GM04503 (cell line): ENCODE results near the gene ADCY5.
A peak's percentile ranks its signal among the peaks of the same experiment; 100 is the strongest.

ENCODE experiments used
- DNase-seq: peaks from one replicate; pipeline ENCODE4 v3.0.0-alpha.2; 2012; ENCODE audit warnings: low read depth

ADCY5 gene

DNA sequence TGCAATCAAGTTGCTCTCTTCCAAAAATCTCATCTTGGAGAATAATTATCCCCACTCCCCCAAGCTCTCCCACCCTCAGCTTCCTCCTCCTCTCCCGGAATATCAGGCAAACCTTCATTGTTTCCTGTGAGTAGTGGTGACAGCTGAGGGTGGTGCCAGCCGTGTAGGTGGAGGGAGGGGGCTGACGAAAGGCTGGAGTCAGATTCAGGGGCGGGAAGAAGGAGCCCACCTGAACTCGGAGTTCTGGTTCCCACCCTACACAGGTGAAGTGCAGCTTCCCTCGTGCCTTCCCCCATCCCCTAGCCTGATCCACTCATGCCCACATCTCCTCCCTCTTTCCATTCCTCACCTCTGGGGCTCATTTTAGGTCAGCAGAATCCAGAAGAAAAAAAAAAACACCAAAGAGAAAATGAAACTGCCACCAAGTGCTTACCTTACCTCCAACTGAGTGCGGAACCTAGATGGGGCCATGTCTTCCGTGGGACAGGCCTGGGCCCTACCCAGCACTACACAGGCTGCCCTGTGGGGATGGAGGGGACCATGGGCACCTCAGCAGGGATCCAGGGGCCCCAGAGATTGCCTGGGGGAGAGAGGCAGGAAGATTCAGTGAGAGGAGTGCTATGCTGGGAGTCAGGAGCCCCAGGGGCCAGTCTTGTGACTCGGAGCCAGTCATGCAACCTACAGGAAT, 81.3 kb downstream of the ADCY5 start:
- DNase-seq, result no peak

DNA sequence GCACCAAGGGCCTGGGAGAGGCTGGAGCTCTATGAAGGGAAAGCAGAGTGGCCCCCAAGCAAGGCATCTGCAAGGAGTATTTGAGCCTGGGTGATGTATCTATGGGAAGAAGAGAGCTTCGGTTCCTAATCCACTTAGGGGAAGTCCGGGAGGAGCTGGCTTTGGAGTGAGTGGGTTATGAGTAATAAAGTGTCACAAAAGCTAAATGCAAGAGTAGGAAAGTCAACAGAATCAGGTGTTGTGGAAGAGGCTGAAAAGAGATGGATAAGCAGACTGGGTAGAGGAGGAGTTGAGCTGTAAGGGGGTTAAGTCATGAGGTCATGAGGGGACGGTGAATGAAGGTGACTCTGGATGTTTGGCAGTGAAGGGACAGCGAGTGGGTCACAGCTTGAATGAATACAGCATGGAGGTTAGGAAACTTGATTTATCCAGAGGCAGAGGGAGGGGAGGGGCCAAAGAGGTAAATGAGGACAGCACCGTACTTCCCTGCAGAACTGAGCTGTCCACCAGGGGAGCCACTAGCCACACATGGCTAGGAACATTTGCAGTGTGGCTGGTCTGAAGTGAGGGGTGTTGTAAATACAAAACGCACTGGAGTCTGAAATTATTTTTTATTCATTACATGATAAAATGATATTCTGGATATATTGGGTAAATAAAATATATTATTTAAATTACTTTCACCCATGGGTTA, 83.3 kb downstream of the ADCY5 start:
- DNase-seq, result no peak

DNA sequence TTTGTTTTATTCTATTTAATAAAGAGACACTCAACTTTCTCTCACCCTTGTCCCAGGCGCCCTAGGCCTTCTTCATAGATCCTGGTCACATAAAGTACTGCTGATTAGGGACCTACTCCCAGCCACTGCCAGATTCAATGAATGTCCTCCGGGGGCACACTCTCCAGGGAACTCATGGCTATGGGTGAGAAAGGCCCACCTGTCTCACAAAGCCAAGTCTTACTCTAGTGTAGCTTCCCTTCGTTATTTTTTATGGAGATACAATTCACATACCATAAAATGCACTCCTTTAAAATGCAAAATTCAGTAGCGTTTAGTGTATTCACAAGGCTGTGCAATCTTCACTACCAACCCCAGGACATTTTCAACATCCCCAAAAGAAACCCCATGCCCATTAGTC, 87.8 kb downstream of the ADCY5 start:
- no peak for DNase-seq

DNA sequence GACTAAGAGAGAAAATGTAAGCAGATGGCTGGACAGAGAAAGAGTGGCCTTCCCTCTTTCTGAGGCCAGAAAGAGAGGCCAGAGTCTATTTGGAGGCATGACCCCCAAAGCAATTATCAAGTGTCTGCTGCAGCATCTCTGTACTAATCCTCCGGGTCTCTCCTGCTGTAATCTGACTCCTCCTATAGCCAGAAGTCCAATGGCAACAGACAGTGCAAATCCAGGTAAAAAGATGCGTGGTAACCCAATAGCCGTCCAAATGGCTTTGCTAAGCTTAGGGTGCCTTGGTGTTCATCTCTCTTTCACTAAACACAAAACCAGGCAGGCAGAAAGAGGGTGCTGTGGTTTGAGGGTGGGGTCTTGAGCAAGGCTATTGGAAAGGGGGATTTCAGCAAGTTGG, 91.6 kb downstream of the ADCY5 start:
- DNase-seq, result no peak

DNA sequence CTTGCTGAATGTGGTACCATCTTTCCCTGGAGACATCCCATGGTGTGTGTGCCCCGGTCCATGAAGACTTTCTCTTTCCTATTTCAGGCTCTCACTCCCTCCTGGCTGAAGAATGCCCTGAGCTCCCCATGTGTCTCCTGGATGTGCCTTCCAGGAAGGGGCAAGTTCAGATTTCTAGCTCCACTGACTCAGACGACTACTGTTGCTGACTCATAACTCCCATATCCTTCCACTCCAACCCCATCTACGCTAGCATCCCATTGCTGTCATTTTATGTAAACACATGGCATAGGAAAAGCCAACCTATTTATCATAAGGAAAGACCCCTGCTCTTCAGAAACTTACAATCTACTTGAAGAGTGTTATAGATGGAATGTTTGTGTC, 95.0 kb downstream of the ADCY5 start:
- peak; percentile 2 for DNase-seq

DNA sequence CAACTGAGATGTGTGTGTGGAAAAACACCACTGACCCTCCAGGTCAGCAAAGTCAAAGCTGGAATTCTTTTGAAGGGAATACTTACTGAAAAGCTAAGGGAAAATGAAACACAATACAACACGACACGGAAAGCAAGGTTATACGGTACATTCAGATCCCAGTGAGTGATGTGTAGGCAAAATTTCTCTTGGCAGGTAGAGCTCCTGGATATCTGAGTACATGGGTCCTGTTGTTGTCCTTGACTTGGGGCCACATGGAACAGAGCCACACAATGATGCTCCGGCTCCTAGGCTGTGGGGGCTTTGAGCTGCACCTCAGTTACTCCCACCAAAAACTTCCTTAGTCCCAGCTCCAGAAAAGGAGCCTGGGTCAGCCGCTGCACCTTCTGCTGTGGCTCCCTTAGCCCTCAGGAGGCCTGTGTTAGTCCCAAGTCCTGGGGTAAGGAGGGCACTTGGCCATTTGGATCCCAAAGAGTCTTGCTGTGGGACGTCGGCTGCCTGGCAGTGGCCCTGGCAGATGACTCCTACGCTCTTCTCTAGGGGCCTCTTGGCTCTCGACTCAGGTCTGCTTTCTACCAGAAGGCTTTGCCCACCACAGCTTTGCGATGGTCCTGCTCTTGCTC, 95.6 kb downstream of the ADCY5 start:
- DNase-seq, result no peak

DNA sequence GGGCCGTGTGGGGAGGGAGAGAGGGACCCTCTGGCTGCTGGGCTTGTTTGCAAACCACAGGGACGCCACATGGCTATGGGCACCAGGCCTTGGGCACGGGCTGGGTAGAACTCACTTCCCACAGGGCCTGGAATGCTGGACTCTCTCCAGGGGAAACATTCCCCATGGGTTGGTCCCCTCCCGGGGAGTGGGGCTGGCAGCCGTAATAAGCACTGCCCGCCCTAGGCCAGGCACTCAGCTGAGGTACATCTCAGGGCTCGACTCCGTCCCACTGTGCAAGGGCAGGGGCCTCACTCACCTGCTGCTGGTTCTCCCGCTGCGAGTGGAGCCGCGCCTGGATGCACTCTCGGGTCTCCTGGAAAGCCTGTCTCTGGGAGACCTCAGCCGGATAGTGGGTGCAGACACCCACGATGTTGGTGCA, 96.7 kb downstream of the ADCY5 start:
- DNase-seq, result no peak

DNA sequence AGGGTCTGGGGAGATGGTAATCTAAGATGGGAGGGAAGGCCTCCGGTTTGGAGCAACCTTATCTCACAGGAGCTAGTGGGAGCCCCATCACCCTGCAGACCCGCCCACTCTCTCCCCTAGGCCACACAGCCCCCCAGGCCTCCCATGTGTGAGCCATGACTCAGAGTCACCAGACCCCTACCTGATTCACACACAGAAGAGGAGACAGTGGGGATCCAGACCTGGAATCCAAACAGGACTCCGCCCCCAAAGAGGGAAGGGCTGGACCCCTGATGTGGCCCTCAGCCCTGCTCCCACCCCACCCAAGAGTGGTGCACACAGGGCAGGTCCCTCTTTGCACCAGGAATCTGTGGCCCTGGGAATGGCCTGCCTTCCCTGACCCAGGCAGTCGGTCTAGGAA, 97.4 kb downstream of the ADCY5 start:
- DNase-seq, result no peak

DNA sequence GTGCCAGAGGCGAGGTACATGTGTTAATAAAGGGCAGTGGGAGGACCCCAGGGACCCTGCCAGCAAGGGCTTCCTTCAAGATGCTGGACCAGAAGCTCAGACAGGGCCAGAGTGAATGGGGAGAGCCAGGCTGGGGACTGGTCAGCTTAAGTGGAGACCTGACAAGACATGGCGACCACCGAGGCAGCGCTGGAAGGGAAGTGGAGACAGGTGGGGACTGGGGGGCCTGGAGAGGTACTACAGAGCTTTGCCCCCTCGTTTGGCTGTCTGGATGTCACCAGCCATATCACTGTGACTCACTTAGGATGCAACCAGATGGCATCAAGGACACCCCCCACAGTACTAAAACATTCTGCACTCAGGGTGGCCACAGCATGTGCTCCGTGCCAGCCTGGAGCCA, 97.9 kb downstream of the ADCY5 start:
- no peak for DNase-seq

DNA sequence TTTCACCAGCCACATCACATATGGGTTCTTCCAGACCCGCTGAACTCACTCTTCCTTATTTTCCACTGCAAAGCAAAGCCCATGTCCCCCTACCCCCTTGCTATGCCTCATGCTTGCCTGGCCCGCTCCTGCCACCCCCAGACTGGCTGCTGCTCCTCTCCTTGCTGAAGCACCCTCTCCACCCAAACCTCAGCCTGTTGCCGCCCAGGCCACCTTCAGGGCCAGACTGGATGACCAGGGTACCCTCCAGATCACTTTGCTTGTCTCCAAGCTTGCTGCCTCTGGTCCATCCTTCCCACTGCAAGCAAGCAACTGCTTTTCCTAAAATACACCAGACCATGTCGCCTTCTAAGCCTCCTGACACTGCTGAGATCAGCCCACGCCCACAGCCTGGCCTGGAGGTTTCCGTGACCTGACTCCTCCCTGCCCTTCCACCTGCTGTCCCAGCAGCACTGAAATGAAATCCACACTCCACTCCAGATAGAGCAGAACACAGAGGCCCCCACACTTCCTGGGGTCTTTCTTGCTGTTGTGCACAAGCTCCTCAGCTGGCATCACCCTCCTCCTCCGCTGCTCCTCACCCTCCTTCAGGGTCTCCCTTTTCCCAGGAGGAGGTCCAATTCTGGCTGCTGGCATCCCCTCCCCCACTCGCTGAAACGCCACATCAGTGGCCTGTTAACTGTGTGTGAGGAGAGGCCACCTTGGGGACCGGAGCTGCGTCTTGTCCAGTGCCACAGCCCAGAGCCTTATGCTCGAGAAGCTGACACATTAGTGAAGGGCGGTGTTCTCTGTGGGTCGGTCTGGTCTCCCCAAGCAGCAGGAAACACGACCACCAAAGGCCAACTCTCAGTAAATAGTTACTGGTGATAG, 99.1 kb downstream of the ADCY5 start:
- DNase-seq, result no peak

DNA sequence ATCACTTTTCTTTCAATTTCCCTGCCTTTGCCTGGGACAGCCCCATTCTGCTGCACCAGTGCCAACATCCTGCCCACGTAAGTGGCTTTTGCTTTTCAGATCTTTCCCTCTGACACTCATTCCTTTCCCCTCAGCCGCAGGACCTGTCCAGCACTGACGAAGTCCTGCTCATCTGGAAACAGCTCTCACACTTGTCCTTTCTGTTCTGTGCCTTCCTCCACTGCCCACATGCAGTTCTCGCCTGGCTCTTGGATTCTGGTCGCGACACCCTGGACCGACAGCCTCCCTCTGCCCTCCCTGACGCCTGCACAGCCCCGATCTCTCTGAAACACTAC, 99.7 kb downstream of the ADCY5 start:
- DNase-seq, result no peak

DNA sequence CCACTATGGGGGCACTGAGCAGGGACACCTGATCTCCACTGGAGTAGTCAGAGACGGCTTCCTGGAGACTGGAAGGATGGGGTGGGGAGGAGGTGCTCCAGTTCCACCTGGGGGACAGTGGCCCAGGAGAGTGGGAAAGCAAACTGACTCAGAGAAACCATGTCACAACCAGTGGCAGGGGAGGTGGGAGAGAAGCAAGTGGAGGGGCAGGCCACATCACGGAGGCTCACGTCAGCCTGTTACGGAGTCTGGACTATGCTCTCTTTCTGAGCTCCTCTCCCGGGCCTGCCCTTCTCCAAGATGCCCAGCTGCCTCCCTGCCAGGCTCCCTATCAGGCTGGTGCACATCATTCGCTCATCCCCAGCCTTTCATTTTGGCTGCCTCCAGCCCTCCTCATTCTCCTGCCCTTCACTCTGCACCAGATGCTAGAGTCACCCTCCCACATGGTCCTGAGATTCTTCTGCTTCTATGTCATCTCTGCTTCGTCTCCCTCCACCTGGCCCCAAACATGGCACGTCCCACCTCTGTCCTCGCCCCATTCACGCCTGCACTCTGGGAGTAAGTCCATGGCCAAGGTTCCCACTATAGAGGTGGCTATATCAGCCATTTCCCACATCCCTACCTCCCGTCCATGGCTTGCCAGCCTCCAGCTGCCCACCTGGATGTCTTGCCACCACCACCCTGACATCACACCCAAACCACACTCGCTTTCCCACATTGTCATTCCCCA, 100.3 kb downstream of the ADCY5 start:
- DNase-seq, result no peak

DNA sequence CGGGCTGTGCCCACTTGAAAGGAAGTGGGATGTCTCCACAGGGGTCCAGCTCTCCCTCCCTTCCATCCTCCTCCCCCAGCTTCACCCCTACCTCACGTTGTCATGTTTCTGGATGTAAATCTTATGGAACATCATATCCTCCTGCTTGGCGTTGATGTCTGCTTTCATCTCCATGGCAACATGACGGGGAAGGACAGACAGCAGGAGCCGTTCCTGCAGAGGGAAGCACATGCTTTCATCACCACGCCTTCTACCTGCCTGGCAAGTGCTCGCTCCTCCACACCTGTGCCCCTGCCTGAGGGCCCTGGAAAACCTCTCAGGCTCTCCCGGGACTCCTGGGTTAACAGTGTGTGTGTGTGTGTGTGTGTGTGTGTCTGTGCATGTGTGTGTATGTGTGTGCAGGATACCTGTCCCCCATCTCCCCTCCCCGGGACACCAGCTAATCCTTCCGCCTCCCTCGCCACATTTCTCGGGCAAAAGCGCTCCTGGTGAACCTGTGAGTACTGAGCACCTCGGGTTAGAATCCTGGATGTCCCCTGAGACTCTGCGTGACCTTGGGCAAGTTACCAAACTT, 101.1 kb downstream of the ADCY5 start:
- no peak for DNase-seq

DNA sequence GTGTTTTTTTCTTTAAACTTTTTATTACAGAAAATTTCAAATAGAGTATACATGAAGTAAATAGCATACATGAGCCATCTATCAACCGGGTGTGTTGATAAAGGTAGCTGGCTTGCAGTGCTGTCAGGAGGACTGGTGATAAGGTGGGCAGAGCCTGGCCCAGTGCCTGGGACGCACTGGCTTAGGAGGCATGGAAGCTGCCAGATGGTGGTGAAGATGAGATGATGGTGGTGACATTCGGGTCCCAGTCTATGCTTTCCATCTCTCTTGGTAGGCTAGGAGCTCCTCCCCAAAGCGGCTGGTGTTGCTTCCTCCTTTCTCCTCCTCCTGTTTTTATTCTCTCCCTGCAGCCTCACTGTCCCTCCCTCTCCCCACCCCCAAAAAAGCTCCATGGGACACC, 101.7 kb downstream of the ADCY5 start:
- no peak for DNase-seq

DNA sequence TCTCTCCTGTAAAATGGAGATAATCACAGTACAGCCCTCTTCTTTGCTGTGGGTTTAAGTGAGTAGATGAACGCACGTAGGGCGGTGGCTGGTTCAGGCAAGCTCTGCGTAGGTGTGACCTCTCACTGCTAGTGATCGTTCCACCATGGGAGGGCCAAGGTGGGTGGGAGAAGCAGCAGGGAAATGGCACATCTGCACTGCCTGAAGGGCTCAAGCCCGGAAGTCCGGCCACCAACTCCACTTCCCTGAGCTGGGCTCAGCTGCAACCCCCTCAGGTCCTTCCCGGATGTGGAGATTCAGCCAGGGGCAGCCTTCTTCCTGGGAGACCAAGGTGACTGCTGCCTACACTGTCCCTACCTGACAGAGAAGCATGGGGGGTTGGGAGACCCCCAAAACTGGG, 102.9 kb downstream of the ADCY5 start:
- DNase-seq, result no peak

DNA sequence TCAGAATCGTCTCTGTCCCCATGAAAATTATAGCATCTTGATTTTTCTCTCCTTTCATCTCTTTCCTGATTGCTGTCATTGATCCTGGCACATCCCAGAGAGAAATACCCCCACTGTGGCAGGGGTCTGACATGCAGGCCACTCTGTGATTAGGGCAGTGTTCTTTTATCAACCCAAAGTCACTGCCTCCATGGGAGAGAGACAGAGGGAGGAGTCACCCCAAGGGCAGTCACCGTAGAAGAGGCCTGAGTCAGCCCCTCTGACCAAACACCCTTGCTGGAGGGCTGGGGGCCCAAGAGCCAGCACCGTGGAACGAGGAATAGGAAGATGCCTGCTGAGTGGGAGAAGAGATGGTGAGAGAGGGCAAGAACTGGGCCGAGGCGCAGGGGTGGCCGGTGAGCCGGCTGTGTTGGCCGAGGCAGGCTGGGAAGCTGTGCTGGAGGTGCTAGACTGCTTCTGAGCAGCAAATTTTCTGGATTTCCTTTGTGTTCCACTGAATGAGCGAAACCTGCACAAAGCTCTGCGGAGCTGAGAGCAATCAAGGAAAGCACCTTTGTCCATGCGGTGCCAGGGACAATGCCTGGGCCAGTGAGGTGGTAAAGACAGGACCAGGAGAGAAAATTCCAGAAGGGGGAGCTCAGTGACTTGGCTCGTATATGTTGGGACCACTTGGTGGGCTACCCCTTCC, 103.8 kb downstream of the ADCY5 start:
- no peak for DNase-seq

DNA sequence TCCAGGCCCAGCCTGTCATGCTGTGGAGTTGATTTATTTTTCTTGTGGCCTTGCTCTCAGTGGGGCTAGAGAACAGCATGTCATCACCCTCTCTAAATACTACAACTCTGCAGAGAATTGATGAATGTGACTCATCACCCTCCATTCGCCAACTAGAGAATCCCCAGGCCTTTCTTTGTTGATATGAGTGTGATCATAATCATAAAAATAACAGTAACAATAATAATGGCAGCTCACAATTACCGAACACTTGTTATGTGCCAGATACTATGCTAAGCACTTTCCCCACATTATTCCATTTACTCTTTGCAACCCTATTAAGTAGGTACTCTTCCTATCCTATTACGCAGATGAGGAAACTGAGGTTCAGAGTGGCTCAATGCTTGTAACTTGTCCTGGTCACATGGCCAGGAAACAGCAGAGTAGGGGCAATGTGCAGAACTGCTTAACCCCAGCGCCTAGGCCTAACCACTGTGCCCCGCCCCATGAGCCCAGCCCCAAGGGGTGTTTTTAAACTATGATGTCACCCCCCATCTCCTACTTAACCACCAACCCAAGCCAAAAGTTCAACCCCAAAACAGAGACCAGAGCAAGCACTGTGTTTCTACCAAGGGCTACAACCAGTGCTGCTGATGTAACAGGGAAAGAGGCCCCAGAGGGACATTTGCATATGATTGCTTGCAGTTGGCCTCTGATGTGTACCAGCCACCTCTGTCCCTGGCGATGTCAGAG, 104.5 kb downstream of the ADCY5 start:
- DNase-seq, result peak; percentile 28

DNA sequence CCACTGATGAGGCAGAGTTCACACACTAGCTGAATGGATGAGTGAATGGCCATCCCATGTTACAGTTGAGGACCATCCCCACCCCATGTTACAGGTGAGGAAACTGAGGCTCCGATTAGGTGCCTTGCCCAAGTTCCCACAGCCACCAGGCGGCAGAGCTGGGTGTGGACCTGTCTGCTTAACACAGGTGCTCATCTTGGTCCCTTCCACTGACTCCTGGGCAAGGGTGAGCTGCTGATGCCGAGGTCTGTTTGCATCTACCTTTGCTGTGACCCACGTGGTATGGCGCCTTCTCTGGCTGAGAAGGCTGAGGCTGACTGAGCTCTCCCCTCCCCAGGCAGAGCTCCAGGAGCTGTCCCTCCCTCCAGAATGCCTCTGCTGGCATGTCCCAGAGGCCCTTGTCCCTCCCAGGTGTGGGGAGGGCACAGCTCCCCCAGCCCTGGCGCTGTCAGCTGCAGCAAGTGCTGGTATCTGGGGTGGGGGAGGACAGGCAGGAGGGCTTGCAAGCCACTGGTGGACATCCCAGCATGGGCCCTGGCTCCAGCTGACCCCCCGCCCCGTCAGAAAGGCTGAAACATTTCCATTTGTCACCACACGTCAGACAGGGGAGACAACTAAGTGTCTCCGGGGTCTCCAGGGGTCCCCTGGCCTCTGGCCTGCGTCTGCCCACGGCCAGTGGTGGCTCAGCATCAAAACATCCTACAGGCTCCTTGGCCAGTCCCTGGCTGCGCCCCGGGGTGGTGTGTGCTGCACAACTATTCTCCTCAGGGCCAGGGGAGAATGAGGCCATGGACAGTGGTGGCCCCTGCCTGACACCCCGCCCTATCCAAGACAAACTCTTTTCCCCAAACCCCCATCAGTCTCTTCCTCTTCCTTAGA, 105.4 kb downstream of the ADCY5 start:
- DNase-seq, result no peak

DNA sequence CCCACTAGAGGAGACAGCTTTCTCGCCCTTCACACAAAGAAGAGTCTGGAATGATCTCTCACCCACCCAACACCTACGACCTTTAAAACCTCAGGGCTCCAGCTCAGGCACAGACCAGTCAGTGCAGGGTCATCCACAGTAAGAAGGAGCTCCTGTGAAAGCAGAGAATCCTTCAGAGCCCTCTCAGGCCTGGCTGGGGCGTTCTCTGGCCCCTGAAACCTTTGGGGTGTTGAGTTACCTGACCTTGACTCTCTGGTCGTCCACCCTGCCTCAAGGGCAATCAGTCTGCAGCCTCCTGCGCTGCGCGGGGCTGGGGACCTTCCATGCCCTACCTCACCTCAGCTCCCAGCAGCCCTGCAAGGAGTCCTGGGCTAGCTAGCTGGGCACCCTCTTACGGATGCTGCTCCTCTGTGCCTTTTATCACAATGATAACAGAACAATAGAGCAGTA, 106.2 kb downstream of the ADCY5 start:
- DNase-seq, result no peak
